ENCODE results near the gene CSHL1.

DNA sequence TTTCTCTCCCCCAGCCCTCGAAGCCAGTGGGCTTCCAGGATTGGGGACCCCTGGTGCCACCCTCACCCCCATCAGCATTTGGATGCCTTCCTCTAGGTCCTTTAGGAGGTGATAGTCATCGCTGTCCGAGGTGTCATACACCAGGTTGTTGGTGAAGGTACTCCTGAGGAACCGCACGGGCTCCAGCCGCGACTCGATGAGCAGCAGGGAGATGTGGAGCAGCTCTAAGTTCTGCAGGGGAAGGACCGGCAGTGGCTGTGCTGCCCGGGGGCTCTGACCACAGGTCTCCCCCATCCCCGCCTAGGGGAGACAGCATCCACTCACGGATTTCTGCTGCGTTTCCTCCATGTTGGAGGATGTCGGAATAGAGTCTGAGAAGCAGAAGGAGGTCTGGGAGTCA lies 962 bp downstream of the CSHL1 start:
- TF ChIP-seq CTCF (conservative IDR thresholded peaks at IDR 0.05): no peak
- no peak for TF ChIP-seq ZFX (IDR thresholded peaks at IDR 0.05)

Data from C4-2B (cell line).